Uterus (tissue), 4 donors: ENCODE measurements around the gene AIG1. TPM values are rescaled to one million over a fixed set of nuclear protein-coding genes. Genes with fewer than 3 reads are reported as not detected.

Experiments
- DNase-seq, 2 donors: peaks; one replicate each; pipeline ENCODE4 v3.0.0-alpha.2; 2019 to 2020
- H3K27ac ChIP-seq, 2 donors: fragments of 200-600 bp; sonication (generic); 1 replicate in 1 of 2; 2 replicates in 1 of 2; pipeline ENCODE4 v1.5.1; 2016 to 2018
- H3K27me3 ChIP-seq, 2 donors: fragments of 200-600 bp; sonication (generic); one replicate each; pipeline ENCODE4 v1.5.1; 2018 to 2019; ENCODE audit warnings: control low read depth in 1 of 2
- H3K36me3 ChIP-seq, 2 donors: fragments of 200-600 bp; sonication (generic); one replicate each; pipeline ENCODE4 v1.5.1; 2019; ENCODE audit warnings: control low read depth in 1 of 2
- H3K4me1 ChIP-seq, 2 donors: fragments of 200-600 bp; sonication (generic); one replicate each; pipeline ENCODE4 v1.5.1; 2018 to 2019; ENCODE audit warnings: control low read depth in 1 of 2
- H3K4me3 ChIP-seq, 2 donors: fragments of 200-600 bp; sonication (generic); 1 replicate in 1 of 2; 2 replicates in 1 of 2; pipeline ENCODE4 v1.5.1; 2018 to 2019; ENCODE audit warnings: mild to moderate bottlenecking in 1 of 2
- H3K9me3 ChIP-seq, 2 donors: fragments of 200-600 bp; sonication (generic); one replicate each; pipeline ENCODE4 v1.5.1; 2019; ENCODE audit warnings: control low read depth in 1 of 2
- POLR2A ChIP-seq, 2 donors: fragments of 450-650 bp; IDR thresholded peaks; one replicate each; pipeline ENCODE4 v1.6.1; 2016; ENCODE audit warnings: antibody characterized with exemption in 2 of 2, mild to moderate bottlenecking in 1 of 2, moderate library complexity in 1 of 2
- intact Hi-C: fragments of 100-400 bp; cut with DNase I; formaldehyde crosslinking; loops from one replicate; pipeline ENCODE4 v1.15.1; 2023; ENCODE audit warnings: low total_unique reads
- total RNA-seq, 4 donors: library from RNA; depleted of rRNA in 3 of 4; stranded (reverse); fragments of >200 nt in 3 of 4; gene quantifications; one replicate each; pipeline versions ENCODE4 v1.1.0 to v1.2.4, GENCODE V29; 2014 to 2023
- TF ChIP-seq, protein P1 (sequence below), 4 experiments: fragments of 200-600 bp in 2 of 4; fragments of 450-650 bp in 2 of 4; sonication (generic) in 2 of 4; IDR thresholded peaks; one replicate each; pipeline ENCODE4 v1.5.1; 2016 to 2019; ENCODE audit warnings: antibody characterized with exemption in 4 of 4, mild to moderate bottlenecking in 2 of 4, moderate library complexity in 1 of 4
- donor health status: DM: yes; HTN: yes; CAD: no.

Gene AIG1
- total RNA-seq, 4 donors from 2014 or later = 6.9 to 36.6 (median 27.8) TPM

DNA sequence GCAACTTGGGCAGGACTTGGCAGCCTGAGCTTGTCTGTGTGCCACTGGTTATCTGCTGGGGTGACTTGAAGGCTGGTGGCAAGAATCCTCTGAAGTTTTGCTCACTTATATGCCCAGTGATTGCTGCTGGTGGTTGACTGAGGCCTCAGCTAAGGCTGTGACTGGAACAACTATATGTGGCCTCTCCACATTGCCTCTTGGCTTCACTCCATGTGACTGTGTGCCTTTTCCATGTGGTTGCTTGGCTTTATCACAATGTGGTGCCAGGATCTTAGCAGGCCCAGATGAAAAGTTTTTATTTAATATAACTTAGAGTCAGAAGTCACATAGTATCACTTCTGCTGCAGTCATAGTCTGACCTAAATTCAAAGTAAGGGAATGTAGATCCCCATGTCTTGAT, 285.3 kb downstream of the AIG1 start:
- no peak for DNase-seq
- no peak overlapping the region for H3K27ac ChIP-seq
- intact Hi-C loops = no loop called here
- H3K9me3 ChIP-seq = no peaks in the 10 kb centered on the region
- no peaks in the 10 kb centered on the region for H3K36me3 ChIP-seq
- H3K4me3 ChIP-seq = no peak overlapping the region
- no peaks in the 10 kb centered on the region for H3K4me1 ChIP-seq
- TF ChIP-seq POLR2A (IDR thresholded peaks at IDR 0.05) = no peak
- TF ChIP-seq, protein P1, sequence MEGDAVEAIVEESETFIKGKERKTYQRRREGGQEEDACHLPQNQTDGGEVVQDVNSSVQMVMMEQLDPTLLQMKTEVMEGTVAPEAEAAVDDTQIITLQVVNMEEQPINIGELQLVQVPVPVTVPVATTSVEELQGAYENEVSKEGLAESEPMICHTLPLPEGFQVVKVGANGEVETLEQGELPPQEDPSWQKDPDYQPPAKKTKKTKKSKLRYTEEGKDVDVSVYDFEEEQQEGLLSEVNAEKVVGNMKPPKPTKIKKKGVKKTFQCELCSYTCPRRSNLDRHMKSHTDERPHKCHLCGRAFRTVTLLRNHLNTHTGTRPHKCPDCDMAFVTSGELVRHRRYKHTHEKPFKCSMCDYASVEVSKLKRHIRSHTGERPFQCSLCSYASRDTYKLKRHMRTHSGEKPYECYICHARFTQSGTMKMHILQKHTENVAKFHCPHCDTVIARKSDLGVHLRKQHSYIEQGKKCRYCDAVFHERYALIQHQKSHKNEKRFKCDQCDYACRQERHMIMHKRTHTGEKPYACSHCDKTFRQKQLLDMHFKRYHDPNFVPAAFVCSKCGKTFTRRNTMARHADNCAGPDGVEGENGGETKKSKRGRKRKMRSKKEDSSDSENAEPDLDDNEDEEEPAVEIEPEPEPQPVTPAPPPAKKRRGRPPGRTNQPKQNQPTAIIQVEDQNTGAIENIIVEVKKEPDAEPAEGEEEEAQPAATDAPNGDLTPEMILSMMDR (IDR thresholded peaks at IDR 0.05) = no peak
- H3K27me3 ChIP-seq = no peaks in the 10 kb centered on the region

DNA sequence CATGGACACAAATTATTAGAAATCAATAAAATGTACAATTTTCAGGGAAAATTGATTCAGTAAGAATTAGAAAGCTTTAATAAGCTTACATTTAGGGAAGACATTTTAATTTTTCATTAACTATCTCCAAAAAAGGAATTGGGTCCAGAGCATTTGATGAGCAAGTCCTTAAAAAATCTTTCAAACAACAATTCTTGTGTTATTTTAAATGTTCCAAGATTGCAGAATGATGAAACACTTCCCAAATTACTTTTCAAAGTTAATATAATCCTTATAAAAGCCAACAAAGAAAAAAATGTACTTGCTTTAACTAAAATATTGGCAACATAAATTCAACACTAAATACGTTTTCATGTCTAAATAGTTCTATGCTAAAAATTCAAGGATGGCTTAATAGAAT, 287.8 kb downstream of the AIG1 start:
- Histone ChIP-seq H3K4me3 (no peak overlapping the region), H3K27ac (no peak overlapping the region), H3K27me3 (no peaks in the 10 kb centered on the region), H3K9me3 (no peaks in the 10 kb centered on the region), H3K4me1 (no peaks in the 10 kb centered on the region), H3K36me3 (no peaks in the 10 kb centered on the region)
- intact Hi-C loops = no loop called here
- DNase-seq = no peak
- no peak for TF ChIP-seq POLR2A (IDR thresholded peaks at IDR 0.05)
- TF ChIP-seq, protein P1 (IDR thresholded peaks at IDR 0.05) = no peak

DNA sequence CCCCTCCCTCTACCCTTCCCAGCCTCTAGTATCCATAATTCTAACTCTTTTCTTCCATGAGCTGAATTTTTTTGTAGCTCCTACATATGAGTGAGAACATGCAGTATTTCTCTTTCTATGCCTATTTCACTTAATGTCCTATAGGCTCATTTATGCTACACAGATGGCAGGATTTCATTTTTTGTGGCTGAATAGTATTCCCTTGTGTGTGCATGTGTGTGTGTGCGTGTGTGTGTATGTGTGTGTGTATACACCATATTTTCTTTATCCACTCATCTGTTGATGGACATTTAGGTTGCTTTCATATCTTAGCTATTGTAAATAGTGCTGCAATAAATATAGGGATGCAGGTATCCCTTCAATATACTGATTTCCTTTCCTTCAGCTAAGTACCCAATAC, 288.8 kb downstream of the AIG1 start:
- Histone ChIP-seq H3K36me3 (no peaks in the 10 kb centered on the region), H3K27ac (no peak overlapping the region), H3K27me3 (no peaks in the 10 kb centered on the region), H3K4me1 (no peaks in the 10 kb centered on the region), H3K4me3 (no peak overlapping the region), H3K9me3 (no peaks in the 10 kb centered on the region)
- TF ChIP-seq, protein P1 (IDR thresholded peaks at IDR 0.05) = no peak
- TF ChIP-seq POLR2A (IDR thresholded peaks at IDR 0.05) = no peak
- intact Hi-C loops = no loop called here
- DNase-seq = no peak

DNA sequence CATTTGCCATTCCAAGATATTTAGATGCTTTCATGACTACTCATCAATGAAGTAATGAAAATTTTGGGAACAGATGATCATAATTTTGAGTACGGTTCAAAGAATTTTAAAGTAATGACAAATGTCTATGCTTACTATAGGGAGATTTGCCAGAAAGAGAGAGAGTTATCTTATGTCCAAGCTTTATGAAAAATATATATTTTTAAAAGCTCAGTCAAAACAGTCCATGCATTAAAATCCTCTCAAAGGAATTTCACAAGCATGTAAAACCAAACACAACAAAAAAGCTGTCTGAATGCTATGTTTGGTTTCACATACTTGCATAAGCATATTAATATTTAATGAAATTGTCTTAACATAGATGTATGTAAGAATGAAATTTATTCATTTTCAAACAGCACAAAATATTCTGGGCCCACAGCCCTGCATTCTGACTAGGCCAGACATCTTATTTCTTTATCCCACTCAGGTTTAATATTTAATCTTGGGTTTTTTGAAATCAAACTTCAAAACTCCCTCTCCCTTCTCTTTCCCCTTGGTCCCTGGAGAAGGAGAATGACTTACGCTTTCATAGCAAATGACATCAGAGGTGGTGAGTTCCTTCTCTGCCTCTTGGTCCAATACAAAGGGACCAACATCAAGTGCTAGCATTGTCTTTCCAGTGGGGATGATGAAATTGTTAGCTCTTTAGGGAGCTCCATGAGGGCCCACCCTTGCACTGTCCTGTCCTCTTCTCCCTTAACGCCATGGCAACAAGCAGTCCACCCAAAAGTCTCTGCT, 295.6 kb downstream of the AIG1 start:
- no peak for TF ChIP-seq POLR2A (IDR thresholded peaks at IDR 0.05)
- TF ChIP-seq, protein P1 (IDR thresholded peaks at IDR 0.05) = no peak
- no peaks in the 10 kb centered on the region for H3K36me3 ChIP-seq
- no peak for DNase-seq
- no peaks in the 10 kb centered on the region for H3K27me3 ChIP-seq
- H3K4me1 ChIP-seq = no peaks in the 10 kb centered on the region
- H3K27ac ChIP-seq = no peak overlapping the region
- H3K9me3 ChIP-seq = no peaks in the 10 kb centered on the region
- intact Hi-C loops = no loop called here
- no peak overlapping the region for H3K4me3 ChIP-seq

DNA sequence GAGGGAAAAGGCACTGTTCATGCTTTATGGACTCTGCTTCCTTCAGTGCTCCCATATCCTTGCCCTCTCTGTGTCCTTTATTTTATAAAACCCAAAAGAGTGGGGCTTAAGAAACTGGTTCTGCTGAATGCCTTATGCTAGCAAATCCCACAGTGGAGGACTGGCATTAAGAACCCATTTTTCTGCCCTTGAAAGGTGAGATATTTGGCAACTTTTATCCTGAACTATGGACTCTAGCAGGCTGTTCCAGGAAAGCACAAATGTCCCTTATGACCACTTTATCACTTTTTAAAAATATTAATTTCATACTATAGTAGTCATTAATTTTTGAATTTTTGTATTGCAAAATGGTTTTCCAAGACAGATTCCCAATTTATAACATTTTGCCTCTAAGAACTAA, 296.5 kb downstream of the AIG1 start:
- Histone ChIP-seq H3K27me3 (no peaks in the 10 kb centered on the region), H3K9me3 (no peaks in the 10 kb centered on the region), H3K4me3 (no peak overlapping the region), H3K27ac (no peak overlapping the region), H3K36me3 (no peaks in the 10 kb centered on the region), H3K4me1 (no peaks in the 10 kb centered on the region)
- no peak for DNase-seq
- TF ChIP-seq POLR2A (IDR thresholded peaks at IDR 0.05) = no peak
- TF ChIP-seq, protein P1 (IDR thresholded peaks at IDR 0.05) = no peak
- intact Hi-C loops = no loop called here
